Stimulated activated CD4-positive, alpha-beta T cell treated with anti-CD3 and anti-CD28 coated beads, Interleukin-4, amount 100 ng/mL, for 24 hours (primary cell): Measurements from ENCODE around the gene ILKAP.
"Not testable (repeated sequence)": the region's sequence is repeated elsewhere in the genome, so short reads cannot be mapped to it uniquely, and the experiment has no call there.

Source experiments
- DNase-seq: peaks from one replicate; pipeline ENCODE4 v3.0.0-alpha.2; 2020

Gene ILKAP

GRCh38 chr2:238187618-238188548 is 15.6 kb downstream of the ILKAP start:
- no peak for DNase-seq

- DNase-seq, result no peak
Observed at GRCh38 chr2:238183821-238184220, 19.7 kb downstream of the ILKAP start.

DNA sequence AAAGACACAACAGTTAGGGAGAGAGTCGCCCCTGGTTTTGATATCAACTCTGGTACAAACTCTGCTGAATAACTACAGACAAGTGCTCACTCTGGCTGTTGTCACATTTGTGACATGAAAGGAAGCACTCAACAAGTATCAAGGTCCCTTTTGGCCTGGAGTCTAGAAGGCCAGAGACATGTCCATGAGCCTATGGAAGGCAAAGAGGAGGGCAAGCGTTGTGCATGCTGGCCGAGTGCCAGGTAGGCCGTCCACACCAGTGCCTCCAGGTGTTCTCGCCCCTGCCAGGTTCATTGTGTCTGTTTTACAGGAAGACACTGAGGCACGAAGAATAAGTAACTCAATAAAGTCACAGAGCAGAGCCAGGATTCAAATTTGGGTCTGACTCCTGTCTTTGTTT is 21.1 kb downstream of the ILKAP start:
- no peak for DNase-seq

- DNase-seq, result no peak
Observed at GRCh38 chr2:238180554-238180953, 22.9 kb downstream of the ILKAP start.

DNA sequence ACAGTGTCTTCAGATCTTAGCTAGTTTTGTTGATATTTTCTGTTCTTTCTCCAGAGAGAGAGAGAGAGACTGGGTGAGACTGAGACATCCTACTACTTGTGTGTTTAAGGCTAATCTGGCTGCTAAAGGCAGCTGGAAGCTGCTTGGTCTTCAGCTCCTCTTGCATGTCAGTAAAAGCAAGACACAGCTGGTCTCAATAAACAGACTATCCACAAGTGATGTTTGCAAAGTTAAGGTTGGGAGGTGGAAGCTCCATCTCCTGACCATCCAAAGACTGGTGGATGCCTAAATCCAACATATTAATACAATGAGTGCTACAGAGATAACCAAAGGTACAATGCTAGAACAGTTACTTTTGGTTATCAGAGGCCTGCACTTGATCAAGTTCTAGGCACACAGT is 26.9 kb downstream of the ILKAP start:
- no peak for DNase-seq

GRCh38 chr2:238174701-238175100 is 28.8 kb downstream of the ILKAP start:
- DNase-seq, result no peak

GRCh38 chr2:238174291-238174690 is 29.2 kb downstream of the ILKAP start:
- DNase-seq, result no peak

DNA sequence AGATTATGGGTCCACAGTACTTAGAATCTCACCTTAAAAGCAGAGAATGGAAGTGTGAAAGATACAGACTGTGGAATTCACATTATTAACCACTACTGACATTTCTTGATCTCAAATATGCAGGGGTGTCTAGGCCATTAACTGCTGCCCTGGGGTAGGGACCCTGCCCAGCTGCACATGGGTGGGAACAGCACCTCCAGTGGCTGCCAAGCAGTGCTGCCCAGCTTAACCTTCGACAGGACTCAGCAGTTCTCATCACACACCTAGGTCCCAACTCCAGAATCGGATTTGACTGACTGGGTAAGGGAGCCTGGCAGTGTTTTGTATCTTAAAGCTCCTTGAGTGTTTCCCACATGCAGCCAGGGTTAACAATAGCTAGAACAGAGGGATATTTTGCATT is 29.8 kb downstream of the ILKAP start:
- no peak for DNase-seq

GRCh38 chr2:238172439-238172838 is 31.1 kb downstream of the ILKAP start:
- DNase-seq, result no peak

GRCh38 chr2:238171575-238172187 is 31.8 kb downstream of the ILKAP start:
- DNase-seq, result no peak

DNA sequence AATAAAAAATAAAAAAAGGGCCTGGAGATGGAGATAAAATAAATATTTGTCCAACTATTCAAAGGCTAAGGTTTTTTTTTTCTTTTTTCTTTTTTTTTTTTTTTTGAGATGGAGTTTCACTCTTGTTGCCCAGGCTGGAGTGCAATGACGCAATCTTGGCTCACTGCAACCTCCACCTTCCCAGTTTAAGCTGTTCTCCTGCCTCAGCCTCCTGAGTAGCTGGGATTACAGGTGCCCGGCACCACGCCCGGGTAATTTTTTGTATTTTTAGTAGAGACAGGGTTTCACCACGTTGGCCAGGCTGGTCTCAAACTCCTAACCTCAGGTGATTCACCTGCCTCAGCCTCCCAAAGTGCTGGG is 32.4 kb downstream of the ILKAP start:
- not testable (repeated sequence) for DNase-seq

GRCh38 chr2:238170386-238171071 is 33.0 kb downstream of the ILKAP start:
- no peak for DNase-seq

DNA sequence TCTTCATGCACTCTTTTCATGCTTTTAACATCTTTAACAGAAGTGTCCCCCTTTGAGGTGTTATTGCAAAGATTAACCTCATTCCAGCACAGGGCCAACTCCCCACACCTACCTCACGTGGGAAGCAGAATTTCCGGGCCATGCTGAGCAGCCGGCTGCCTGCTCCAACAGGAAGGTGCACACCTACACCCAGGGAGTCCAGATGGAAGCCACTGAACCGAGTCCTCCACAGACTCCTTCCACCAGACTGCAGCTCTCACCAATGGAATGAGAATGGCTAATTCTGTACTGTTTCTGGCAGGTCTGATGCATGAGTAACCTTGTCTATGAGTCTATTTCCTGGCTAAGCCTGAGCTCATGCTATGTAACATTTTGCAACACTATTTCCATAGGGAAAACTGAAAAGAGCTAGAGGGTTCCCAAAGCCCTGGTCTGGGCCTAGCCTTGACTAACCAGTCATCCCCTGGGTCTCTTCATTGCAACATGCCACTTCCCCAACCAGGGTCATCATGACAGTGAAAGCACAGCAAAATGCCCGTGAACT is 33.7 kb downstream of the ILKAP start:
- DNase-seq, result no peak

- no peak for DNase-seq
Observed at GRCh38 chr2:238169048-238169707, 34.3 kb downstream of the ILKAP start.

DNA sequence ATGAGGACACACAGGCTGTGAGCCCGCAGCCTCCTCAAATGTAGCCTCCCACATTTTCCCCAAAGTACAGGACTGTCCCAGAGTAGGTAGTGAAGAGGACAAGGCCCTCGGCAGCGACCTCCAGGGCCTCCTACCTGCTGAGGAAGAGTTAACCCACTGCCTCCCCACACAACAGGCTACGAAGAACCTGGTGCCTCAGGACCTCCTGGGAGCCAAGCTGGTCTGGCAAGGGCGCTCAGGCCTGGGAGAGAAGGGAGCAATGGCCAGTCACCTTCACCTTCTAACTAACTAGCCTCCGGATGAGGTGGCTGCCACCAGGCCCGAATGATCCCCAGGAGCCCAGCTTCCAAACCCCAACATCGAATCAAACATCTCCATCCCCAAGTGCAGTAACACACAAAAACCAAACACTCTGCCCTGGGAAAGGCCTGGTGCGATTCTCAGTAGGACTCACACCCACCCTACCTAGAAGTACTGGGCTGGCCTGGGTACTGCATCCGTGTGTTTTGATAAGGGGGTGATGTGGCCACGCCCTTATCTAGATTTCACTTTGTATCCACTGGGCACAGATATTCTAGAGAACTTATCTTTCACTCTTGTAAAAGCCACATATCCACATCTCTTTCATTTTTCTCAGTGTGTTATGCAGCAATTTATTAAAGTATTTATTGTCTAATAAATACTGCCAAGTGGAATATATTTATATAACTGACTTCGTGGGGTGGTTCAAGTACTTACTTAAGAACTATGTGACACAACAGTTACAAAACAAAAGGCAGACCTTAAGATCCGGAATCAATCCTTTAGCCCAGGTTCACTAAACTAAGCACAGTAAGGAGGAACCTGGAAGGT is 35.1 kb downstream of the ILKAP start:
- no peak for DNase-seq

GRCh38 chr2:238167761-238168160 is 35.7 kb downstream of the ILKAP start:
- DNase-seq, result no peak

- DNase-seq, result no peak
Observed at GRCh38 chr2:238167344-238167715, 36.2 kb downstream of the ILKAP start.

- DNase-seq, result no peak
Observed at GRCh38 chr2:238166391-238167343, 36.8 kb downstream of the ILKAP start.

DNA sequence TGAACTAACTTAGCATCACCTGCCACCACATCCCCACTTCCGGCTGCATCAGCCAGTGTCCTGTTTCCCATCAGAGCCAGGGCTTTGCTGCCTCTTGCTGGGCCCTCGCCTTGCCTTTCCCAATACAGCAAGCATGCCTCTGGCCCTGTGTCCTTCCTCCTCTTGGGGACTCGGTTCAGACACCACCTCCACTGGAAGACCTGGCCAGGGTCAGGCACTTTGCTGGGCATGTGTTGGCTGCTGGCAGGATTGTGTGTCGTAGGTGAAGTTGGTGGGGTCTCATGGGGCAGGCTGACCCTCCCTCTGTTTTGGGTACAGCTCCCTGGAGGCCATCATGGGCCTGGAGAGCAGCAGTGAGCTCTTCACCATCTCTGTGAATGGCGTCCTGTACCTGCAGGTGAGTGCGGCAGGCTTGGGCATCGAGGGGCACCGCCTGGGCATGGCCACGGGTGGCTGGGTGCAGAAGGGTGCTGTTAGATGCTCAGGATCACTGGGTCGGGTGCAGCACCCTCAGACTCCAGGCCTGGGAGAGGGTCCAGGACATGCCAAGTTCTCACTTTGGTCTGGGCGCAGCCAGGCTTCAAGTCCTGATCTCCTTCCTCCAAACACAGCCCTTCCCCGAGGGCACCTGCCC is 38.1 kb downstream of the ILKAP start:
- no peak for DNase-seq

- no peak for DNase-seq
Observed at GRCh38 chr2:238164906-238165287, 38.6 kb downstream of the ILKAP start.
